Neural cell (in vitro differentiated cells): Measurements from ENCODE around the gene SZT2. TPM values are rescaled to one million over a fixed set of nuclear protein-coding genes. Genes with fewer than 3 reads are reported as not detected.

Source experiments
- H2AFZ ChIP-seq: fragments of 200-600, 300-800 bp; sonication (generic), shearing (Covaris generic); 2 replicates; pipeline ENCODE4 v1.6.0; 2014; ENCODE audit warnings: low read depth, mild to moderate bottlenecking, antibody characterized with exemption, low read length, moderate library complexity
- H3F3A ChIP-seq: fragments of 200-600 bp; shearing (Covaris generic); 2 replicates; pipeline ENCODE4 v1.6.1; 2016; ENCODE audit warnings: mild to moderate bottlenecking, moderate library complexity, mixed read lengths, antibody characterized with exemption, low read length; ENCODE audit not compliant: insufficient read depth, poor library complexity, severe bottlenecking
- H3K27ac ChIP-seq: fragments of 200-600, 300-800 bp; sonication (generic), shearing (Covaris generic); 2 replicates; pipeline ENCODE4 v1.5.1; 2014; ENCODE audit warnings: mild to moderate bottlenecking, low read length, moderate library complexity
- H3K27me3 ChIP-seq: fragments of 300-800, 200-600 bp; sonication (generic), shearing (Covaris generic); 2 replicates; pipeline ENCODE4 v1.6.0; 2014; ENCODE audit warnings: mild to moderate bottlenecking, low read depth, low read length, moderate library complexity; ENCODE audit not compliant: insufficient read depth
- H3K36me3 ChIP-seq: fragments of 300-800, 200-600 bp; sonication (generic), shearing (Covaris generic); 2 replicates; pipeline ENCODE4 v1.5.1; 2014; ENCODE audit warnings: mild to moderate bottlenecking, antibody characterized with exemption, low read length, moderate library complexity; ENCODE audit not compliant: insufficient read depth
- H3K4me2 ChIP-seq: fragments of 300-800, 200-600 bp; sonication (generic), shearing (Covaris generic); 2 replicates; pipeline ENCODE4 v1.6.0; 2014; ENCODE audit warnings: mild to moderate bottlenecking, low read length
- H3K4me3 ChIP-seq: fragments of 300-800, 200-600 bp; sonication (generic), shearing (Covaris generic); 2 replicates; pipeline ENCODE4 v1.5.1; 2014; ENCODE audit warnings: mild to moderate bottlenecking, low read length, moderate library complexity
- H3K79me2 ChIP-seq: fragments of 200-600 bp; shearing (Covaris generic); replicated peaks from 2 replicates; pipeline ENCODE4 v1.6.0; 2014; ENCODE audit warnings: mild to moderate bottlenecking, low read length, moderate library complexity; ENCODE audit not compliant: insufficient read depth
- H3K9ac ChIP-seq: fragments of 300-800, 200-600 bp; sonication (generic), shearing (Covaris generic); 2 replicates; pipeline ENCODE4 v1.6.1; 2016; ENCODE audit warnings: mild to moderate bottlenecking, low read length, mixed read lengths
- H3K9me2 ChIP-seq: fragments of 200-600 bp; shearing (Covaris generic); 2 replicates; pipeline ENCODE4 v1.6.1; 2016; ENCODE audit warnings: mild to moderate bottlenecking, low read length, mixed read lengths; ENCODE audit not compliant: insufficient read depth
- H3K9me3 ChIP-seq: fragments of 200-600, 300-800 bp; sonication (generic), shearing (Covaris generic); 2 replicates; pipeline ENCODE4 v1.6.1; 2016; ENCODE audit warnings: mild to moderate bottlenecking, mixed run types, low read length, moderate library complexity, mixed read lengths
- H4K20me1 ChIP-seq: fragments of 200-600 bp; shearing (Covaris generic); 2 replicates; pipeline ENCODE4 v1.6.1; 2016; ENCODE audit warnings: mild to moderate bottlenecking, mixed run types; ENCODE audit not compliant: insufficient read depth
- CTCF ChIP-seq: fragments of 450-650 bp; IDR thresholded peaks from 2 replicates; pipeline ENCODE4 v1.5.1; 2014; ENCODE audit warnings: antibody characterized with exemption, mild to moderate bottlenecking, moderate library complexity; ENCODE audit not compliant: poor library complexity, severe bottlenecking
- EP300 ChIP-seq: fragments of 450-650 bp; conservative IDR thresholded peaks from 2 replicates; pipeline ENCODE4 v1.6.1; 2014; ENCODE audit warnings: antibody characterized with exemption, mild to moderate bottlenecking, moderate library complexity; ENCODE audit not compliant: poor library complexity, severe bottlenecking
- EZH2 ChIP-seq: fragments of 200-600, 300-800 bp; shearing (Covaris generic), sonication (generic); IDR thresholded peaks from 2 replicates; pipeline ENCODE4 v1.6.1; 2014; ENCODE audit warnings: antibody characterized with exemption, low read length, borderline replicate concordance, mild to moderate bottlenecking; ENCODE audit not compliant: insufficient read depth, poor library complexity, severe bottlenecking
- MXI1 ChIP-seq: fragments of 450-650 bp; conservative IDR thresholded peaks from 2 replicates; pipeline ENCODE4 v1.6.1; 2014; ENCODE audit warnings: antibody characterized with exemption, mild to moderate bottlenecking; ENCODE audit not compliant: poor library complexity, severe bottlenecking
- POLR2AphosphoS5 ChIP-seq: IDR thresholded peaks from 2 replicates; pipeline ENCODE4 v1.6.1; 2012
- RAD21 ChIP-seq: fragments of 450-650 bp; conservative IDR thresholded peaks from 2 replicates; pipeline ENCODE4 v1.6.1; 2014; ENCODE audit warnings: antibody characterized with exemption, mild to moderate bottlenecking, moderate library complexity
- REST ChIP-seq: IDR thresholded peaks from 2 replicates; pipeline ENCODE4 v1.6.1; 2012; ENCODE audit warnings: borderline replicate concordance
- SMC3 ChIP-seq: fragments of 450-650 bp; conservative IDR thresholded peaks from 2 replicates; pipeline ENCODE4 v1.6.1; 2014; ENCODE audit warnings: antibody characterized with exemption, mild to moderate bottlenecking, moderate library complexity; ENCODE audit not compliant: poor library complexity
- TAF1 ChIP-seq: IDR thresholded peaks from 2 replicates; pipeline ENCODE4 v1.6.1; 2012; ENCODE audit warnings: low read depth
- polyA plus RNA-seq: library from polyadenylated mRNA; depleted of rRNA; stranded (reverse); fragments of >200 nt; gene quantifications from 2 replicates; pipeline ENCODE4 v1.2.3, GENCODE V29; 2014

Gene SZT2
- polyA plus RNA-seq, 1 donor from 2014 or later = 6.6 TPM

GRCh38 chr1:43376723-43377235, 12.9 kb upstream of the SZT2 start:
- Histone ChIP-seq H3K9ac (no peak overlapping the region), H3K4me2 (no peak overlapping the region), H2AFZ (no peak overlapping the region), H3K36me3 (no peaks in the 10 kb centered on the region), H3K4me3 (no peak overlapping the region), H4K20me1 (no peaks in the 10 kb centered on the region), H3K27ac (no peak overlapping the region), H3K9me3 (no peaks in the 10 kb centered on the region), H3K9me2 (no peaks in the 10 kb centered on the region), H3K27me3 (no peaks in the 10 kb centered on the region), H3K79me2 (no peaks in the 10 kb centered on the region), H3F3A (no peaks in the 10 kb centered on the region)
- TF ChIP-seq POLR2AphosphoS5 = no peak
- no peak for TF ChIP-seq CTCF
- no peak for TF ChIP-seq MXI1
- TF ChIP-seq EZH2 = no peak
- TF ChIP-seq RAD21 = no peak
- TF ChIP-seq TAF1 = no peak
- TF ChIP-seq SMC3 = no peak
- no peak for TF ChIP-seq REST
- no peak for TF ChIP-seq EP300

- H3K9me2 ChIP-seq = no peaks in the 10 kb centered on the region
- TF ChIP-seq TAF1 (no peak), EZH2 (no peak), REST (no peak), RAD21 (no peak), EP300 (no peak), POLR2AphosphoS5 (no peak)
- H3K4me2 ChIP-seq = no peak overlapping the region
- H3K4me3 ChIP-seq = no peak overlapping the region
- no peak overlapping the region for H3K9ac ChIP-seq
- H3F3A ChIP-seq = no peaks in the 10 kb centered on the region
- H3K27ac ChIP-seq = no peak overlapping the region
- no peaks in the 10 kb centered on the region for H3K27me3 ChIP-seq
- no peaks in the 10 kb centered on the region for H4K20me1 ChIP-seq
- H3K9me3 ChIP-seq = no peaks in the 10 kb centered on the region
- H3K79me2 ChIP-seq = no peaks in the 10 kb centered on the region
- H2AFZ ChIP-seq = no peak overlapping the region
- no peaks in the 10 kb centered on the region for H3K36me3 ChIP-seq
Observed at GRCh38 chr1:43377831-43378230, 11.9 kb upstream of the SZT2 start.
